Measurements from ENCODE around the gene SBF1. TPM values are rescaled to one million over a fixed set of nuclear protein-coding genes. Genes with fewer than 3 reads are reported as not detected.

The SBF1 gene
- total RNA-seq, 4 donors from 2014 or later: 92.5 to 137 (median 115) TPM

DNA sequence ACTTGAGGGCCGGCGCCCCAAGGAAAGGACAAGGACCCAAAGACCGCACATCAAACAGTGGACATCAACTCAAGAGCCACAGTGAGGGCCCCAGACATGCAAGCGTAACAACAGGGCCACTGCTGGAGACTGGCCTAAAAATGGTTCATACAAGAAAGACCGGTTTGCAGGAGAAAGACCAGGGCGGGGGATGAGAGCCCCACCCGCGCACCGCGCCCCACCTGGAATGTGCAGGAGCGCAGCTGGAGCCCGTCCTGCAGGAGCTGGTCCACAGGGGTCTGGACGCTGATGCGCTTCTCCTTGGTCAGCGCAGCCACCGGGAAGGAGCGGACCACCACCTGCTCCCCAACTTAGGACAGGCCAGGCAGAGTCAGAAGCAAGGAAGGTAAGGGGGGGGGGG, 13.9 kb downstream of the SBF1 start:
- Histone ChIP-seq H3K27ac (peak overlapping the region; percentile 25), H3K27me3 (no peaks in the 10 kb centered on the region), H3K36me3 (peaks cover 98% of the 10 kb centered on the region), H3K9me3 (no peaks in the 10 kb centered on the region), H3K4me1 (peaks cover 14% of the 10 kb centered on the region), H3K4me3 (no peak overlapping the region)
- WGBS: 67% methylated on average over 16 of the region's 17 CpGs
- DNase-seq (ENCODE audit: low spot score in 2 of 2): no peak
- TF ChIP-seq POLR2A (IDR thresholded peaks at IDR 0.05) (no peak), POLR2AphosphoS5 (IDR thresholded peaks at IDR 0.05) (no peak), CTCF (IDR thresholded peaks at IDR 0.05) (no peak), EP300 (IDR thresholded peaks at IDR 0.05) (no peak)

DNA sequence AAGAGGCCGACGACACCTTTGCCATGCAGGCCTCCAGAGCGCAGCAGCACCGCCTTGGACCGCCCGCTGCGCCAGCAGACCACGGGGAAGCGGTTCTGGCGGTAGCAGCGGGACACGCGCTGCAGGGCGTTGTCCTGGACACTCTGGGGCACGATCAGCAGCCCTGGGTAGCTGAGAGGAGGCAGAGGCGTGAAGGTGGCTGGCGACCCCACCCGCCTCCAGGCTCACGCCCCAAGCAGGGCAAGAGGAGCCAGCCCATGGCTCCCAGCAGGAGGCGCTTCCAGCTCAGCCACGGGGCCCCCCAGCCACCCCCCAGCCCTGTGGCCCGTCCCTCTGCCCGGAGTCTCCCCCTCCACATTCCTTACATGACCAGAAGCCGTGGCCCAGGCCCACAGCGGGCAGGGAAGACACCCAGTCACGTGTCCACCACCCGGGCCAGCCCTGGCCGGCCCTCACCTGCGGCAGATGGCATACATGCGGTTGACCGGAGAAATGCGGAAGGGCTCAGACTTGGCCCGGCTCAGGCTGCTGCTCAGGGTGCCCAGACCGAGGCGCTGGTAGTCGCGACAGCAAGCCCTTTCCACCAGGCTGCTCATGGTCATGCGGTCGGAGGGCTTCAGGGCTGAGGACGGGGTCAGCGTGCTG, 15.2 kb downstream of the SBF1 start:
- no peak overlapping the region for H3K4me3 ChIP-seq
- H3K27me3 ChIP-seq: no peaks in the 10 kb centered on the region
- peaks cover 98% of the 10 kb centered on the region for H3K36me3 ChIP-seq
- 92% methylated on average over 20 of the region's 41 CpGs for WGBS
- H3K4me1 ChIP-seq: peaks cover 14% of the 10 kb centered on the region
- no peak overlapping the region for H3K27ac ChIP-seq
- TF ChIP-seq POLR2AphosphoS5 (IDR thresholded peaks at IDR 0.05): no peak
- TF ChIP-seq POLR2A (IDR thresholded peaks at IDR 0.05): no peak
- no peak for TF ChIP-seq CTCF (IDR thresholded peaks at IDR 0.05)
- TF ChIP-seq EP300 (IDR thresholded peaks at IDR 0.05): no peak
- DNase-seq (ENCODE audit: low spot score in 2 of 2): no peak
- H3K9me3 ChIP-seq: no peaks in the 10 kb centered on the region

- Histone ChIP-seq H3K9me3 (no peaks in the 10 kb centered on the region), H3K4me3 (no peak overlapping the region), H3K4me1 (peaks cover 14% of the 10 kb centered on the region), H3K27me3 (no peaks in the 10 kb centered on the region), H3K27ac (no peak overlapping the region), H3K36me3 (peaks cover 98% of the 10 kb centered on the region)
- 96% methylated on average over 14 of the region's 22 CpGs for WGBS
- no peak for TF ChIP-seq CTCF (IDR thresholded peaks at IDR 0.05)
- TF ChIP-seq EP300 (IDR thresholded peaks at IDR 0.05): no peak
- TF ChIP-seq POLR2AphosphoS5 (IDR thresholded peaks at IDR 0.05): no peak
- no peak for TF ChIP-seq POLR2A (IDR thresholded peaks at IDR 0.05)
- no peak for DNase-seq (ENCODE audit: low spot score in 2 of 2)
Measured at GRCh38 chr22:50459016-50459415, 15.8 kb downstream of the SBF1 start.

- no peak overlapping the region for H3K27ac ChIP-seq
- H3K4me3 ChIP-seq: no peak overlapping the region
- TF ChIP-seq POLR2AphosphoS5 (IDR thresholded peaks at IDR 0.05) (no peak), POLR2A (IDR thresholded peaks at IDR 0.05) (no peak), EP300 (IDR thresholded peaks at IDR 0.05) (no peak), CTCF (IDR thresholded peaks at IDR 0.05) (no peak)
- H3K27me3 ChIP-seq: no peaks in the 10 kb centered on the region
- no peak for DNase-seq (ENCODE audit: low spot score in 2 of 2)
- WGBS: 88% methylated on average over 13 of the region's 34 CpGs
- H3K9me3 ChIP-seq: no peaks in the 10 kb centered on the region
- peaks cover 14% of the 10 kb centered on the region for H3K4me1 ChIP-seq
- peaks cover 87% of the 10 kb centered on the region for H3K36me3 ChIP-seq
Measured at GRCh38 chr22:50456466-50457234, 18.2 kb downstream of the SBF1 start.

GRCh38 chr22:50456026-50456425, 18.8 kb downstream of the SBF1 start:
- Histone ChIP-seq H3K36me3 (peaks cover 80% of the 10 kb centered on the region), H3K4me3 (no peak overlapping the region), H3K4me1 (peaks cover 8% of the 10 kb centered on the region), H3K27me3 (no peaks in the 10 kb centered on the region), H3K27ac (no peak overlapping the region), H3K9me3 (no peaks in the 10 kb centered on the region)
- no peak for DNase-seq (ENCODE audit: low spot score in 2 of 2)
- WGBS: 99% methylated on average over 9 of the region's 11 CpGs
- TF ChIP-seq POLR2A (IDR thresholded peaks at IDR 0.05) (no peak), CTCF (IDR thresholded peaks at IDR 0.05) (no peak), EP300 (IDR thresholded peaks at IDR 0.05) (no peak), POLR2AphosphoS5 (IDR thresholded peaks at IDR 0.05) (no peak)
